Breast epithelium (tissue), 4 donors: Measurements from ENCODE around the gene AKIRIN2. TPM values are rescaled to one million over a fixed set of nuclear protein-coding genes. Genes with fewer than 3 reads are reported as not detected.
"Not testable (repeated sequence)": the region's sequence is repeated elsewhere in the genome, so short reads cannot be mapped to it uniquely, and the experiment has no call there.

Source experiments
- DNase-seq, 2 donors: peaks; one replicate each; pipeline ENCODE4 v3.0.0-alpha.2; 2019; ENCODE audit warnings: low spot score in 2 of 2
- H3K27ac ChIP-seq, 2 donors: fragments of 200-600 bp; sonication (generic) in 1 of 2; one replicate each; pipeline ENCODE4 v1.5.1; 2016 to 2019; ENCODE audit warnings: mild to moderate bottlenecking in 1 of 2
- H3K27me3 ChIP-seq, 2 donors: fragments of 200-600 bp; sonication (generic) in 1 of 2; one replicate each; pipeline versions ENCODE4 v1.5.1 to v1.6.0; 2017 to 2019; ENCODE audit warnings: control low read depth in 1 of 2, mild to moderate bottlenecking in 1 of 2
- H3K36me3 ChIP-seq: fragments of 200-600 bp; one replicate; pipeline ENCODE4 v1.5.1; 2019
- H3K4me1 ChIP-seq, 2 donors: fragments of 200-600 bp; sonication (generic); one replicate each; pipeline ENCODE4 v1.5.1; 2016 to 2019; ENCODE audit warnings: control low read depth in 1 of 2
- H3K4me3 ChIP-seq, 3 donors: fragments of 200-600 bp; sonication (generic); 1 replicate in 2 of 3; 2 replicates in 1 of 3; pipeline ENCODE4 v1.5.1; 2016 to 2019; ENCODE audit warnings: mild to moderate bottlenecking in 3 of 3, moderate library complexity in 2 of 3
- H3K9me3 ChIP-seq, 2 donors: fragments of 200-600 bp; sonication (generic) in 1 of 2; one replicate each; pipeline ENCODE4 v1.5.1; 2016 to 2019; ENCODE audit warnings: control low read depth in 1 of 2
- CTCF ChIP-seq, 3 donors: fragments of 450-650 bp; IDR thresholded peaks; one replicate each; pipeline ENCODE4 v1.5.1; 2016 to 2017; ENCODE audit warnings: antibody characterized with exemption in 3 of 3, mild to moderate bottlenecking in 3 of 3, moderate library complexity in 3 of 3
- POLR2A ChIP-seq: fragments of 450-650 bp; IDR thresholded peaks from one replicate; pipeline ENCODE4 v1.6.1; 2016; ENCODE audit warnings: antibody characterized with exemption, mild to moderate bottlenecking, moderate library complexity
- POLR2AphosphoS5 ChIP-seq, 3 donors: sonication (generic); formaldehyde crosslinking; IDR thresholded peaks; one replicate each; pipeline ENCODE4 v1.6.1; 2017; ENCODE audit warnings: antibody characterized with exemption in 3 of 3
- intact Hi-C: fragments of 100-400 bp; cut with DNase I; formaldehyde crosslinking; loops from one replicate; pipeline ENCODE4 v1.15.1; 2023; ENCODE audit warnings: low total_unique reads
- total RNA-seq, 3 donors: library from RNA; depleted of rRNA; stranded (reverse); fragments of >200 nt; gene quantifications; one replicate each; pipeline ENCODE4 v1.1.0, GENCODE V29; 2016

Gene AKIRIN2
- total RNA-seq, 3 donors from 2014 or later: 18.4 to 30.6 (median 22.8) TPM

- Histone ChIP-seq H3K27me3 (no peaks in the 10 kb centered on the region), H3K4me1 (no peaks in the 10 kb centered on the region), H3K36me3 (no peaks in the 10 kb centered on the region), H3K9me3 (no peaks in the 10 kb centered on the region), H3K4me3 (no peak overlapping the region), H3K27ac (no peak overlapping the region)
- no peak for DNase-seq
- intact Hi-C loops: no loop called here
- no peak for TF ChIP-seq POLR2AphosphoS5 (IDR thresholded peaks at IDR 0.05)
- TF ChIP-seq CTCF (IDR thresholded peaks at IDR 0.05): no peak
- no peak for TF ChIP-seq POLR2A
These were observed 11.6 kb downstream of the AKIRIN2 start for GRCh38 chr6:87690441-87690840.

- H3K27me3 ChIP-seq, intact Hi-C loops, H3K36me3 ChIP-seq, H3K9me3 ChIP-seq, H3K27ac ChIP-seq, H3K4me3 ChIP-seq, DNase-seq, H3K4me1 ChIP-seq: not testable (repeated sequence)
These were observed 14.1 kb downstream of the AKIRIN2 start for GRCh38 chr6:87687893-87688292.

- Histone ChIP-seq H3K9me3 (no peaks in the 10 kb centered on the region), H3K27me3 (no peaks in the 10 kb centered on the region), H3K4me3 (no peak overlapping the region), H3K4me1 (no peaks in the 10 kb centered on the region), H3K36me3 (no peaks in the 10 kb centered on the region), H3K27ac (no peak overlapping the region)
- intact Hi-C loops: no loop called here
- no peak for DNase-seq
- TF ChIP-seq POLR2AphosphoS5 (IDR thresholded peaks at IDR 0.05) (no peak), POLR2A (no peak), CTCF (IDR thresholded peaks at IDR 0.05) (no peak)
These were observed 14.7 kb downstream of the AKIRIN2 start for GRCh38 chr6:87687296-87687695.

- H3K36me3 ChIP-seq, DNase-seq, H3K27me3 ChIP-seq, H3K9me3 ChIP-seq, H3K4me3 ChIP-seq, H3K27ac ChIP-seq, intact Hi-C loops, H3K4me1 ChIP-seq: not testable (repeated sequence)
These were observed 15.3 kb downstream of the AKIRIN2 start for GRCh38 chr6:87686636-87687205.

GRCh38 chr6:87684895-87685654 lies 17.0 kb downstream of the AKIRIN2 start:
- Histone ChIP-seq H3K4me3 (no peak overlapping the region), H3K27ac (no peak overlapping the region), H3K4me1 (no peaks in the 10 kb centered on the region), H3K36me3 (no peaks in the 10 kb centered on the region), H3K9me3 (no peaks in the 10 kb centered on the region), H3K27me3 (no peaks in the 10 kb centered on the region)
- TF ChIP-seq CTCF (IDR thresholded peaks at IDR 0.05) (no peak), POLR2A (no peak), POLR2AphosphoS5 (IDR thresholded peaks at IDR 0.05) (no peak)
- intact Hi-C loops: no loop called here
- DNase-seq: no peak

GRCh38 chr6:87683890-87684289 lies 18.1 kb downstream of the AKIRIN2 start:
- DNase-seq: no peak
- Histone ChIP-seq H3K27me3 (no peaks in the 10 kb centered on the region), H3K4me1 (no peaks in the 10 kb centered on the region), H3K27ac (no peak overlapping the region), H3K36me3 (no peaks in the 10 kb centered on the region), H3K9me3 (no peaks in the 10 kb centered on the region), H3K4me3 (no peak overlapping the region)
- no peak for TF ChIP-seq CTCF (IDR thresholded peaks at IDR 0.05)
- no peak for TF ChIP-seq POLR2AphosphoS5 (IDR thresholded peaks at IDR 0.05)
- no peak for TF ChIP-seq POLR2A
- intact Hi-C loops: no loop called here
